ENCODE results near the gene PRRT1B. TPM values are rescaled to one million over a fixed set of nuclear protein-coding genes. Genes with fewer than 3 reads are reported as not detected.

The PRRT1B gene
- total RNA-seq, 2 donors from 2014 or later: not detected

- peak; percentile 87 for DNase-seq (ENCODE audit: low spot score)
- intact Hi-C loops (cut with DNase I): no loop called here
Measured at GRCh38 chr9:131608493-131609037, 63.2 kb downstream of the PRRT1B start.

Other genes with a start within 250 kb of the PRRT1B start
- gene PRRC2B, start 151.4 kb upstream of the PRRT1B start, total RNA-seq: 100 to 1,000 TPM; 148 to 151 TPM
- 10 to 100 TPM; 18.2 to 22.8 TPM for gene POMT1, start 42.6 kb upstream of the PRRT1B start, total RNA-seq
- 10 to 100 TPM; 16.8 to 18.8 TPM for gene UCK1, start 14.3 kb upstream of the PRRT1B start, total RNA-seq
- 10 to 100 TPM; 74.5 to 90.8 TPM for gene RAPGEF1, start 194.6 kb downstream of the PRRT1B start, total RNA-seq

Measured in posterior vena cava (tissue), 2 donors.